Osteoblast (primary cell): ENCODE data around the gene DNMT3A. TPM values are rescaled to one million over a fixed set of nuclear protein-coding genes. Genes with fewer than 3 reads are reported as not detected.

Experiments used
- DNase-seq: peaks from one replicate; pipeline ENCODE4 v3.0.0; 2011; ENCODE audit warnings: low spot score, mixed read lengths; ENCODE audit not compliant: insufficient read length; ENCODE audit errors: missing footprints
- H2AFZ ChIP-seq: 2 replicates; pipeline ENCODE4 v1.6.0; 2011; ENCODE audit warnings: mild to moderate bottlenecking, low read length
- H3K27ac ChIP-seq: 2 replicates; pipeline ENCODE4 v1.5.1; 2011; ENCODE audit warnings: mild to moderate bottlenecking, low read depth, low read length, moderate library complexity
- H3K27me3 ChIP-seq: 2 replicates; pipeline ENCODE4 v1.6.0; 2012; ENCODE audit warnings: mild to moderate bottlenecking, control low read depth, inconsistent platforms, low read length, moderate library complexity; ENCODE audit not compliant: insufficient read depth
- H3K36me3 ChIP-seq: 2 replicates; pipeline ENCODE4 v1.5.1; 2011; ENCODE audit warnings: mild to moderate bottlenecking, low read length, control low read depth, moderate library complexity; ENCODE audit not compliant: insufficient read depth
- H3K4me1 ChIP-seq: 2 replicates; pipeline ENCODE4 v1.5.1; 2011; ENCODE audit warnings: mild to moderate bottlenecking, low read length, control low read depth, moderate library complexity; ENCODE audit not compliant: insufficient read depth
- H3K4me2 ChIP-seq: 2 replicates; pipeline ENCODE4 v1.6.0; 2011; ENCODE audit warnings: mild to moderate bottlenecking, low read length; ENCODE audit not compliant: insufficient read depth
- H3K4me3 ChIP-seq: fragments of 200-600 bp; sonication (generic); 3 replicates; pipeline ENCODE4 v1.5.1; 2012; ENCODE audit warnings: mild to moderate bottlenecking, low read length, inconsistent platforms; ENCODE audit not compliant: insufficient read depth
- H3K79me2 ChIP-seq: 2 replicates; pipeline ENCODE4 v1.6.0; 2012; ENCODE audit warnings: mild to moderate bottlenecking, low read length, control low read depth, inconsistent platforms; ENCODE audit not compliant: insufficient read depth
- H3K9me3 ChIP-seq: 2 replicates; pipeline ENCODE4 v1.5.1; 2011; ENCODE audit warnings: low read depth, low read length, control low read depth
- H4K20me1 ChIP-seq: 2 replicates; pipeline ENCODE4 v1.6.0; 2012; ENCODE audit warnings: mild to moderate bottlenecking, low read length, control low read depth; ENCODE audit not compliant: insufficient read depth
- CTCF ChIP-seq: IDR thresholded peaks from 2 replicates; pipeline ENCODE4 v1.5.1; 2011; ENCODE audit warnings: mild to moderate bottlenecking, low read depth, low read length, moderate library complexity; ENCODE audit errors: extremely low read depth
- total RNA-seq: library from RNA; depleted of rRNA; stranded (reverse); fragments of >200 nt; gene quantifications from 2 replicates; pipeline ENCODE4 v1.2.3, GENCODE V29; 2012

Gene DNMT3A
- total RNA-seq, 1 donor, result 18.5 TPM

GRCh38 chr2:25270061-25270460, 71.7 kb downstream of the DNMT3A start:
- Histone ChIP-seq H3K4me1 (no peaks in the 10 kb centered on the region), H3K9me3 (no peaks in the 10 kb centered on the region), H2AFZ (no peak overlapping the region), H3K27me3 (no peaks in the 10 kb centered on the region), H3K4me3 (no peak overlapping the region), H3K4me2 (no peak overlapping the region), H3K27ac (no peak overlapping the region), H4K20me1 (no peaks in the 10 kb centered on the region), H3K79me2 (no peaks in the 10 kb centered on the region), H3K36me3 (peaks cover 5% of the 10 kb centered on the region)
- no peak for TF ChIP-seq CTCF
- DNase-seq, result peak; percentile 67

GRCh38 chr2:25269233-25269632, 72.5 kb downstream of the DNMT3A start:
- H3K4me3 ChIP-seq, result no peak overlapping the region
- TF ChIP-seq CTCF, result no peak
- peak; percentile 53 for DNase-seq
- H3K9me3 ChIP-seq, result no peaks in the 10 kb centered on the region
- no peaks in the 10 kb centered on the region for H3K27me3 ChIP-seq
- no peaks in the 10 kb centered on the region for H4K20me1 ChIP-seq
- no peaks in the 10 kb centered on the region for H3K79me2 ChIP-seq
- no peaks in the 10 kb centered on the region for H3K4me1 ChIP-seq
- H3K4me2 ChIP-seq, result no peak overlapping the region
- H3K27ac ChIP-seq, result no peak overlapping the region
- H2AFZ ChIP-seq, result no peak overlapping the region
- peaks cover 5% of the 10 kb centered on the region for H3K36me3 ChIP-seq

- Histone ChIP-seq H2AFZ (no peak overlapping the region), H3K4me2 (no peak overlapping the region), H3K27me3 (no peaks in the 10 kb centered on the region), H3K27ac (no peak overlapping the region), H4K20me1 (no peaks in the 10 kb centered on the region), H3K4me1 (no peaks in the 10 kb centered on the region), H3K4me3 (no peak overlapping the region), H3K9me3 (no peaks in the 10 kb centered on the region), H3K79me2 (no peaks in the 10 kb centered on the region), H3K36me3 (peaks cover 5% of the 10 kb centered on the region)
- peak; percentile 45 for DNase-seq
- no peak for TF ChIP-seq CTCF
Observed at GRCh38 chr2:25268139-25268538, 73.6 kb downstream of the DNMT3A start.

GRCh38 chr2:25266399-25266798, 75.3 kb downstream of the DNMT3A start:
- DNase-seq, result peak; percentile 21
- Histone ChIP-seq H3K27ac (no peak overlapping the region), H3K9me3 (no peaks in the 10 kb centered on the region), H4K20me1 (no peaks in the 10 kb centered on the region), H3K27me3 (no peaks in the 10 kb centered on the region), H3K4me3 (no peak overlapping the region), H2AFZ (no peak overlapping the region), H3K4me1 (no peaks in the 10 kb centered on the region), H3K4me2 (no peak overlapping the region), H3K79me2 (no peaks in the 10 kb centered on the region), H3K36me3 (peaks cover under 1% of the 10 kb centered on the region)
- TF ChIP-seq CTCF, result no peak
